Activated CD4-positive, CD25-positive, alpha-beta regulatory T cell treated with anti-CD3 and anti-CD28 coated beads, Interleukin-2, amount 50 U/mL, for 16 hours (primary cell): ENCODE data around the gene KCNH8.

Source experiments
- DNase-seq: peaks from one replicate; pipeline ENCODE4 v3.0.0-alpha.2; 2020; ENCODE audit warnings: low read depth, low spot score

KCNH8 gene

GRCh38 chr3:19476281-19476680, 328.0 kb downstream of the KCNH8 start:
- no peak for DNase-seq

DNA sequence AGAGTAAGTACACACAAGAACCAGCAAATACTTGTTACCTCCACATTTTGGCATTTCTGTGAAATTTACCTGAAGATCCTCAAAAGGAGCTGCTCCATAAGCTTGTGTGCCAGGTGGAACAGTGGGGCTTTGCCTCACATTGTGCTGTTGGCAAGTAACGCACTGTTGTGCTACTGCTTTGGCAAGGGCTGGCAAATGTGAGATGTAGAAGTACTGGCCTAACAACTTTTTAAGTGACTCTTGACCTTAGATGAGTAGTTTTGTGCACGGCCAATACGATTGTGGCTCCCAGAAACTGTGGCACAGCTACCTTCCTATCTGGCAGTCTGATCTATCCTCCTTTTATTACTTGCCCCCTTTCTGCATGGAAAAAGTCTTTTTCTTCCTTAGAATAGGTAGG, 337.0 kb downstream of the KCNH8 start:
- DNase-seq = no peak

DNA sequence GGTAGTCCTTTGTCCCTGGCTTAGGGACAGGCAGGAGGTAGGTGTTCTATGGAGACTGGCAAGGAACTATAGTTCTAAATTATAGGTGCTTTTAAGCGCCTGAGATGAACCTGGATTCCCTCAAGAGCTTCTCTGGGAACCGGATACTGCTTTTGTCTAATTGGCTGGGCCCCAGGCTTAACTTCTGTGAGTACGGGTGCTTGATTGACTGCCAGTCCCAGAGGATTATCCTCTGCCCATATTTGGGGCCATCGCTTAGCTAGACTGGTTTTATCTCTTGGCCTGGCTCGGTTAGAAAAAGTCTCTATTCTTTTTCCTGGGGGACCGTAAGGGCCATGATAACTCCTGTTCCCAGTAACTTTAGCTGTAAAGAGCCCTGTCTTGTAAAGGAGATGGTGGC, 339.1 kb downstream of the KCNH8 start:
- DNase-seq = no peak

- DNase-seq = no peak
These were observed 340.6 kb downstream of the KCNH8 start for GRCh38 chr3:19488939-19489338.

- DNase-seq = no peak
These were observed 341.6 kb downstream of the KCNH8 start for GRCh38 chr3:19489936-19490335.

- no peak for DNase-seq
These were observed 357.9 kb downstream of the KCNH8 start for GRCh38 chr3:19506171-19506570.

DNA sequence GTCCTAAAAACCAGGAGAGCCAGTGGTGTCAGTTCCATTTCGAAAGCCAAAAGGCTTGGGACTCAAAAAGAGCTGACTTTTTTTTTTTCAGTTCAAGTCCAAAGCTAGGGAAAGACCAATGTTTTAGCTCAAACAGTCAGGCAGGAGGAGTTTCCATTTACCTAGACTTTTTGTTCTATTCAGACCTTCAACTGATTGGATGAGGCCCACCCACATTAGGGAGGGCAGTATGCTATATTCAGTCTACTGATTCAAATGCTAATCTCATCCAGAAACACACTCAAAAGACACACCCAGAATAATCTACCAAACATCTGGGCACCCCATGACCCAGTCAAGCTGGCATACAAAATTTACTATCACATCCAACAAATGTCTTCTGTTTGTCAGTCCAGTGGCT, 374.0 kb downstream of the KCNH8 start:
- no peak for DNase-seq

DNA sequence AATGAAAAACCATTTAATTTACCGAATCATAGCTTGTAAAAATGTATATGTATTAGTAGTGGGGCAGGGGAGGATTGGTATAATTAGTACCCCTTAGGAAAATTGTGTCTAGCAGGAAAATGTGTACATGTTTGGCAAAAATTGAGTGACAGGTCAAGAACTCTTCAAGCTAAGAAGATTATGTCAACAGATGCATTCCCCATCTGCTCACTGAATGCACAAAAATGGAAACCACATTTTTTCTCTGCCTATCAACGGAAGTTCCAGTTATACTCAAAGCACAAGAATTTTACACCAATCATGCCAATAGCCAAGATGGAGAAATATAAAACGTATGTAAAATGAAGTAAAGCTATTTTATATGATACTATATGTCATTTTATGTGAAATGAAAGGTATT, 377.8 kb downstream of the KCNH8 start:
- DNase-seq = no peak

GRCh38 chr3:19527746-19528145, 379.4 kb downstream of the KCNH8 start:
- no peak for DNase-seq

DNA sequence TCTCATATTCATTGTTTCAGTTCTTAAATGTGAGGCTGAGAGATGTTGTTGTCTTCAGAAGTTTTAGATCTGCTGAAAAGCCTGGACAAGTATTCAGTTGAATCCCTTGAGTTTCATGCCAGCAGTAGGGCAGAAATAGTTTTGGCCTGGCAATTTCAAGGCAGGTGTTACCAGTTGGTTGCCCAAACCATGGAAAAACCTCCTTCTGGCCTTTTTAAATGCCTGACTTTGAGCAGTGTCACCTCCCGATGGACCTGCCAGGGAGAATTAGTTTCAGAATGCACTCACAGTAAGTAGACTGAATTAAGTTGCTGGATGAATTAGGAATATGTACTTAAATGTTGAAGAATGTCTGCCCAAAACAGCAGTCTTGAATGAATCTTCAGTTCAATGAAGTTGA, 383.1 kb downstream of the KCNH8 start:
- DNase-seq = no peak

GRCh38 chr3:19539518-19540392, 391.4 kb downstream of the KCNH8 start:
- no peak for DNase-seq

- no peak for DNase-seq
These were observed 392.2 kb downstream of the KCNH8 start for GRCh38 chr3:19540464-19540863.

DNA sequence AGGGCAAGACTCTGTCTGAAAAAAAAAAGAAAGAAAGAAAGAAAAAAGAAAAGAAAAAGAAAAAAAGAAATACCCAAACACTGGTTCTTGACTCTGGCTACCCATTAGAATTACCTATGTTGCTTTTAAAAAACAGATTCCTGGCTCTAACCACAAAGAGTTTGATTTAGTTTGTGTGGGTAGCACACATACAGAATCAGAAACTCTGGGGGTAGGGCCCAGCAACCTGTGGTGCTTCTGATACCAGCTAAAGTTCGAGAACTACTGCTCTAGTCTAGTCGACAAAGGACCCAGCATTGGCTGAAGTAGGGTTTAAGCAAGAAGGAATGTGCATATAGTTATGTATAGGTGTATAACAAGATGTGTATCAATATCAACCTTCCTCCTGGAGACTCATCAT, 393.0 kb downstream of the KCNH8 start:
- no peak for DNase-seq

DNA sequence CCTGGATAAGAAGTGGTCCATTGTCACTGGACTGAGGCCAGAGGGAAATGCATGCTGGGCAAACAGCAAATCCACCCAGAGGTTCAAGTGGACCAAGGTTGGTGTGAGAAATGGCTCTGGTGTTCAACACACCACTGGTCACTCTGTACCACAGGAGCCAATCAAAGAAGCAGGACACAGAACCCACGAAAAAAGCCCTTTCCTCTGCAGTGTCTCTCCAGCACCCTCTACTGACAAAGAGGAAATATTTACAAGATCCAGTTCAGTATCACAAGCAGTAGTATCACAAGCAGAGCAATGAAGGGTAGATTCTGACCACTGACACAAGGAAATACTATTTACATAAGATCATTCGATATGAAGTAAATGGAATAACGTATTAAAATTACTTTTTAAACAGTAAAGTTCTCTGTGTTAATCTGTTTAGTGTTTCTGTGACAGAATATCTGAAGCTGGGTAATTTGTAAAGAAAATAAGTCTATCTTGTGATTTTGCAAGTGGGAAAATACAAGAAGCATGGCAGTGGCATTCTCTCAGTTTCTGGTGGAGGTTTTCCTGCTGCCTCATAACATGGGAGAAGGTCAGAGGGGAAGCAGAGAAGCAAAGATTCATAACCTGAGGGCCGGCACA, 395.0 kb downstream of the KCNH8 start:
- no peak for DNase-seq

DNA sequence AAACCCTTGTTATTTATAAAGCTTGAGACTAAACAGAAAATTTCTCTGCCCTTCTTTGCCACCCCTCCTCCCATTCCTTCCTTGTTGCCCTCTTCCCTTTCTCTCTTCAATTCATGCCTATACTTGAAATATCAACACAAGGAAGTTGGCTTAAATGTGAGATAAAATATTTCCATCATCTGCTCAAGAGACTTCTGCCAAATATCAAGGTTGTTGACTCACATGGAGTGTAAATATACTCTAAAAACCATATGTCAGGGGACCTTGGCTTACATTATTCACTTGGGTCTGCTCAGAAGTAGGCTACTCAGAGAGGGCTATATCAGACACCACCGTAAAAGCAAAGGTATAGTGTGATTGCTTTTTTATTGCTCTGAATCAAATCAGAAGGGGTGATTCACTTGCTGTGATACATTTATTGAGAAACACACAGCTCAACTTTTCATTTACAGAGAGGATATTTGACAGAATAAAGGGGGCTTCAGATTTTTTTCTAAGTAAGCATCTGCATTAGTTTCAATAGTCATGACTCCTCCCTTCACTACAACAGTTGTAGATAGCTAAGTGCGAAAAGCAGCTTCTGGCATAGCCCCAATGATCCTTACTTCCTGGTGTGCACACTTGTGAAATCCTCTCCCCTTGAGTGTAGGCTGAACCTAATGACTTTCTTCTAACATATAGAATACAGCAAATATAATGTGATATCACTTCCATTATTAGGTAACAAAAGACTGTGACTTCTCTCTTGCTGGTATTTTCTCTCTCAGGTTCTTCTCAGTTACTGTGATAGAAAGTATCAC, 399.6 kb downstream of the KCNH8 start:
- no peak for DNase-seq

DNA sequence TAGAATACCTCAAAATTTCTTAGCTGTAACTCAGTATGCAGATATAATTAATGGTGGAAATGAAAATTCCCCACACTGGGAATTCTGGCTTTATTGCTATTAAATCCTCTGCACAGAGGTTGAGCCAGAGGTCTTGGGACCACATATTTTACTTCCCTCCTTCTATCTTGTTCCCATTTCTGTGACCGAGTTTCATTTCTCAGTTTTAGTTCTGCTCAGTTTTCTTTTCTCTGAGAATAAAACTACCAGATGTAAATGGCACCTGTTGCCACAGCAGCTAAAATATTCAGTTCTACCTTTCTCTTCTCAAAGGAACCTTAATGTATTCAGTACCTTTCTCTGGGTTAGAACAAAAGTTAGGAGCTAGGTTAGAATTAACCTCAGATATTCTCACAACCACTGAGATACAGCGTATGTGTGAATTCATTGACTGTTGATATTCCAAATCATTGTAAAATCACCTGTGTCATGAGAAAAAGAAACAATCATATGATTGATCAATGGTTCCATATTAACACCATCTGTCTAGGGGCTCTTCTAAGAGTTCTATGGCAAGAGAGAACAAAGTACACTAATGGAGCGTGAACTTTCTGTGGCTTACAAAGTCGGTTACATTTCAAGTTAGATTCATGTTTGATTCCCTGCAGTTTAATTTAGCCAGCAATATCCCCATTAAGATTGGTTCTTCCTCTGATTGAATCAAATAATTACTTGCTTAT, 411.6 kb downstream of the KCNH8 start:
- DNase-seq = no peak

GRCh38 chr3:19573644-19574043, 425.3 kb downstream of the KCNH8 start:
- no peak for DNase-seq

DNA sequence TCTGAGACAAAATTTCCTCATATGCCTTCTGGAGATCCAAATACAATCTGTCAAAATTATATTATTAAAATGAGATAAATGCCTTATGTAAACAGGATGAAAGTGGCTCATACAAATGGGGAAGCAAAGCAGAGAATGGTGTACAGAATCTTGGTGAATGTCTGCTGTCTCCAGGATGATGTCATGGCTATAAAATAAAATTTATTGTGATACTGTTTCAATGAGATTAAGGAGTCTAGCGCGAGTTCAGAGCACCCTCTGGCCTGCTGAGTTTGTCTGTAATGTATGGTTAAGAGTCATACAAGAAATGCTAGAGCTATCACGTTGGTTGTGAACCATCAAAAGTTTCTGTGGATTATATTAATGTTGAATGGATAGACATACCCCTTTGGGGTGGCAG, 426.0 kb downstream of the KCNH8 start:
- no peak for DNase-seq

DNA sequence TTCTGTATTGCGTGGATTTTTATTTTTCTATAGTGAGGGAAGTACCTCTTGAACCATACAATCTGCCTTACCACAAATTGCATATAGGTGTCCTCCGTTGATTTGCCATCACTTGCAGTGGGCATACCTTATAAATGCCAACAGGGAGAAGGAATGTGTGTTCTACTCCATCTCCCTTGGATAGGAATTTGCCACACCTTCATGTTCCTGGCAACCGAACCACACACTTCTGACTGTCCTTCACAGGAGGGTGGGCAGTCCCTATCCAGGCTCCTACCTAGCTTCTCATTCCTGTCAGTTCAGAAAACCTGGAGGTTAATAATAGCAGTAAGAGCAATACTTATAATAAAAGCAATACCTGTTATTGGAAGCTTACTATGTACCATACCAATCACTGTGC, 428.0 kb downstream of the KCNH8 start:
- DNase-seq = no peak
